ENCODE measurements around the gene SLC66A3.

SLC66A3 gene

GRCh38 chr2:11140492-11140891 lies 14.8 kb upstream of the SLC66A3 start:
- no peak for DNase-seq

DNA sequence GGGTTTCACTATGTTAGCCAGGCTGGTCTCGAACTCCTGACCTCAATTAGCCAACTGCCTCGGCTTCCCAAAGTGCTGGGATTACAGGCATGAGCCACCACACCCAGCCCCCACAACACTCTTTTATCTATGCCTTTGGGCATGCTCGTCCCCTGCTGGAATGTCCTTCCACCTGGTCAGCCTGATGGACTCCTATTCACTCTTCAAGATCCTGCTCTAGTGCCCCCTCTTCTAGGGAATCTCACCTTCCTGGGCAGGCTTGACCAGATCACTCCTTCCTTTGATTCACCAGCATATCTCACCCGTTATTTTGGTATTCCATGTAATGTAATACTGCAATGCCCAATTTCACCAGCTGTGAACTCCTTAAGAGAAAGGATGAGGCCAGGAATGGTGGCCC lies 13.9 kb upstream of the SLC66A3 start:
- no peak for DNase-seq

DNA sequence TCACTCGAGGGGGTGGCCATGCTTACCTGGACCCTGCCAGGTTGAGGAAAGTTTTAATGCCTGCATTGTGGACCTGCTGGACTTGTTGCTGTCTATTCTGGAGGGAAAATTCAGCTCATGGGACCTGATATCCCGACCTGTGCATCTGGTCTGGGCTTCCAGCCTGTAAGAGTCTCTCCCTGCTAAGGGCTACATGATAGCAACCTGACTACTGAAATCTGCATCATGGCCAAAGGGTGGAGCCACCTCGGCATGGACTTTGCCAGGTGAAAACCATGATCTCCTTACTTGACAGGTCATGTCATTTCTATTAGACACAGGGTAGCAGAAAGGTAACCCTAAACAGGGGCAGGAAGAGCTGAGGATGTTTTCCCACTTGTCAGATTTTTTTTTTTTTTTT lies 12.9 kb upstream of the SLC66A3 start:
- DNase-seq = no peak

- DNase-seq = no peak
Measured at GRCh38 chr2:11142987-11143386, 12.3 kb upstream of the SLC66A3 start.

DNA sequence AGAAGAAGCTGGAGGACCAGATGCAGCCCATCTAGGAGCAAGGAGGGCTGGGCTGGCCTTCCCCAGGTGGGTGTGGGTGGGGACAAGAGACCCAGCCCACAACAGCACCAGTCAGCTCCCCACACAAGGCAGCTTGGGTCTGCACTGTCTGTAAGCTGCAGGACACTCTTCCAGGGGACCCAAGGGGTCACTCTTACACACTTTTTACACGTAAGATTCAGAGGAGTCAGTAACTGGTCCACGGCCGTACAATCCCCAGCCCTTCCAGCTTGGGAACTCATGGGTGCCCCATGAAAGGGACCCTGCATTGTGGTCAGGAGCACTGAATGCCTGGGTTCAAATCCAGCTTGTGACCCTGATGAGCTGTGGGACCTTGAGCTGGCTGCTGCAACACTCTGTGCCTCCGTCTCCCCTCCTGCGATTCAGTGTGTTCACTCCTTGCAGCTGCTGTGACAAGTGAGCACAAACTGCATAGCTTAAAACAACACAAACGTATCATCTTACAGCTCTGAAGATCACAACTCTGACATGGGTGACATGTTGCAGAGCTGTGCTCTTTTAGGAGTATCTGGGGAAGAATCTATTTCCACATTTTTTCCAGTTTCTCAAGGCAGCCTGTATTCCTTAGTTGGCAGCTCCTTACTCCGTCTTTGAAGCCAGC lies 11.1 kb upstream of the SLC66A3 start:
- DNase-seq = no peak

- no peak for DNase-seq
Measured at GRCh38 chr2:11144738-11145079, 10.6 kb upstream of the SLC66A3 start.

GRCh38 chr2:11145350-11145749 lies 9.9 kb upstream of the SLC66A3 start:
- no peak for DNase-seq

DNA sequence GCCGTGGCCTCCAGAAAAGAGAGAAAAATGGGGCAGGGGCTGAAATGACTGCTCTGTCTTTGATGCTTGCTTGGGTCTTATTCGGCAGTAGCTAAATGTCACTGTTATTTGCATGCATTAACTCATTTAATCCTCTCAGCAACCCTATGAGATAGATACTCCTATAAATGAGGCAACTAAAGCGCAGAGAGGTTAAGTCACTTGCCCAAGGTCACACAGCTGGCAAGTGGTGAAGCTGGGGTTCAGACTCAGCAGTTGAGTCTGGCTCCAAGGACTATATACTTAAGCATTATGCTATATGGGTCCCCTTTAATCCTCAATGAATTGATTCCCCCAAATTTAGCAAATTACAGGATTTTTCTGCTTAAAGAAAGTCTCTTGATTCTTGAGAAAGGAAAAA lies 9.2 kb upstream of the SLC66A3 start:
- no peak for DNase-seq

GRCh38 chr2:11147263-11147662 lies 8.0 kb upstream of the SLC66A3 start:
- no peak for DNase-seq

- no peak for DNase-seq
Measured at GRCh38 chr2:11152591-11152990, 2.7 kb upstream of the SLC66A3 start.

GRCh38 chr2:11154016-11154922 lies 998 bp upstream of the SLC66A3 start:
- no peak for DNase-seq

- peak; percentile 80 for DNase-seq
Measured at GRCh38 chr2:11154923-11155380, 315 bp upstream of the SLC66A3 start.

DNA sequence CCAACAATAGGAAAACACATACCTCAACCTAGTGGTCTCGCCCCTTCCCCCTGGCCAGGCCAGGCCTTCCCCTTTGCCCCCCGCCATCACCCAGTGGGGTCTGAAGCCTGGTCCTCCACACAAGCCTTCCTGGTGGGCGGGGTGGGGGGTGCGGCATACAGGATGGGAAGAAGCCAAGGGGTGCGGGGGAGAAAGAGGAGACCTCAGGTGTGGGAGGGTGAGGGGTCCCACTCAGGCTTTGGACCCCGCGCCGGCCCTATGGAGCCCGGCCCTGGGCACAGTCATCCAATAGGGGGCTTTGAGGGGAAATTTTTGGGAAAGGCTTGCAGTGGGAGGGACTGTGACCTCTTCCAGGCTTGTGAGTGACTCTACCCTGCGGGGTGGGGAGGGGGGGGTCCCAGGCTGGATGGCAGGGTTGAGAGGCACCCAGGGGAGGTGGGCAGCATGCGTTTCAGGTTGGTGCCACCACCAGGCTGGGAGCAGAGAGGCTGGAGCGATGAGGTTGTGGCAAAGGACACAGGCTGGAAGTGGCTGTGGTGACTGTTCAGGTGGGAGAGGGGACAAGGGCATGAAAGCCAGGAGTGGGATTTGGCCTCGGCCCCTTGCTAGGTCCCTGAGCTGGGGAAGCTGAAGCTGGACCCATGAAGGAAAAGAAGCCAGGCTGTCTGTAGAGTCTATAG lies 1.3 kb downstream of the SLC66A3 start:
- no peak for DNase-seq

GRCh38 chr2:11157296-11157695 lies 2.0 kb downstream of the SLC66A3 start:
- DNase-seq = no peak

DNA sequence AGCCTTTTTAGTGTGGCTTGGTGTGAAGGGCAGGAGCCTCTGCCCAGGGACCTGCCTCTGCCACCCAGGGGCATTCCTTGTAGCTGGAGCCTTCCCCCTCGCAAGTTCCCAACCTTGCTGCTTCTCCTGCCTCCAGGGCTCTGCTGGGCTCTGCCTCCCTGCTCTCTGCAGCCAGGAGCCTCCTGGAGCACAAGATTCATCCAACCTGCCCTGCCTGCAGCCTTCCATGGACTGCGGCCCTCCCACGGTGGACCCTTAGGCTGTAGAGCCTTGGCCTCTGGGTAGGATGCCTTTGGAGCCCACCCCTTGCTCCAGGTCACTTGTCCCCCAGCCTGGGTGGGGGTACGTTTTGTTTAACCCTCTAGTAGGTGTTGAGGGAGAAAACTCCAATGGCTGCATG lies 2.5 kb downstream of the SLC66A3 start:
- DNase-seq = no peak

DNA sequence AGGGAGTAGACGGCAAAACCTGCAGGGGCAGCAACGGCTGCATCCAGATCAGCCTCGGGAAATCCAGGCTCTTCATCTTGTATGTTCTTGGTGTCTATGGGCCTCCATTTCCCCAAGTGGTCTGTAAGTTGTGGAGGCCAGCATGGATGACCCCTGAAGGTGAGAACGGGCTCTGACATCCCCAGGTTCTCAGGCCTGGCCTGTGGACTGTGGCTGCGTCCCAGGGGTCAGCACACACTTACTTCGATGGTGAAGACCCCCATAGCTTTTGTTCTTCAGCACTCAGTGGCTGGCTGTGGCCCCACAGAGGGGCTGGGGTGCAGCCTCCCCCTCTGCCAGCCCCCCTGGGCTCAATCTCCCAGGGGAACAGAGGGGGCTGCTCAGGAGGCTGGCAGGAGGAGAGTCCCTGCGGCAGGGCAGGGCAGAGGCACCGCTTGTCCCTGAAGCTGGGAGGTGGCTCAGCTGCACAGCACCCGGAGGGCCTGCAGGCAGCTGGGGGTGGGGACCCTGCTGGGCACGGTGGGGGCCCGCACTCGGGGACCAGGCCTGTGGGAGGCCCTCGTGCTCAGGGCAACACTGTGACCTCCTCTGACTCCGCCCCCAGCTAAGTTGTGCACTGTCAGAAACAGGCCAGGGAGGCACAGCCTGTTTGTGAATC lies 3.8 kb downstream of the SLC66A3 start:
- DNase-seq = no peak

DNA sequence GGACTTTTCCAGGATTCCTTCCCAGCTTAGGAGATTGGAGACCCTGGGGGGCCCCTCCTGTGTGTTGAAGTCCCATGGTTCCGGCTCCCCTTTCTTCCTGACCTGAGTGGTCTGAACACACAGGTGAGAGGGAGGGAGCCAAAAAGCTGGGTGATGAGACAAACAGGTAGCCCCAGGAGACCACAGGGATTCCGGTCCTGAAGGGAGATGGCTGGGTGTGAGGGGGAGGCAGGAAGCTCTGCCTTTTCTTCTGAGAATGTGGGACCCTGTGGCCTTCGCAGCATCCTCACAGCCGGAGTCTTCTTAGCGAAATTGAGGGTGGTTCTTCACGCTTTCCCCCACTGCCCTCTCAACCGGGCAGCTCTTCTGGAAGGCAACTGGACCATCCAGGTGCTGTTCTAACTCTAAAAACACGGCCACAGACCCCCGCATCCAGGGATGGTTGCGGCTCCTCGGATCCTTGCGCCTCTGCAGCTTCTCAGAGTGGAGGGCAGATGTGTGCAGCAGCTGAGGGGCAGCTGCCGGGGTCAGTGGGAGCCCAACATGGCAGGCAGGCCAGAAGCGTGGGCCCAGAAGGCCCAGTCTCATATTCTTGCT lies 4.4 kb downstream of the SLC66A3 start:
- DNase-seq = no peak

DNA sequence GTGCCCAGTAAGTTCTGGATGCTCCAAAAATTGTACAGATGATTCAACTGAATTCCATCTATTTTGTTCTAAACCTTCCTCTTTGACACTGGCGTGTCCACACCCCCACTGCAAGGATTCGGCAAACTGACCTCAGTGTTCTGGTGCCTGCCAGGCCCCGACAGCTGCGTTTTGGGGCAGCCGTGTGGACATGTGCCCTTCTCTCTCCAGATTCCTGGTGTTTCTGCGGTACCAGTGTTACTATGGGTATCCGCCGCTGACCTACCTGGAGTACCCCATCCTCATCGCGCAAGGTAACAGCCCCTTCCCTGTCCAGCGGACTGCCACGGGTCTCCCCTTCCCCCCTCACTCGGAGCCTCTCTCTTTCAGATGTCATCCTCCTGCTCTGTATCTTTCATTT lies 5.0 kb downstream of the SLC66A3 start:
- DNase-seq = no peak

- no peak for DNase-seq
Measured at GRCh38 chr2:11160731-11161455, 5.6 kb downstream of the SLC66A3 start.

DNA sequence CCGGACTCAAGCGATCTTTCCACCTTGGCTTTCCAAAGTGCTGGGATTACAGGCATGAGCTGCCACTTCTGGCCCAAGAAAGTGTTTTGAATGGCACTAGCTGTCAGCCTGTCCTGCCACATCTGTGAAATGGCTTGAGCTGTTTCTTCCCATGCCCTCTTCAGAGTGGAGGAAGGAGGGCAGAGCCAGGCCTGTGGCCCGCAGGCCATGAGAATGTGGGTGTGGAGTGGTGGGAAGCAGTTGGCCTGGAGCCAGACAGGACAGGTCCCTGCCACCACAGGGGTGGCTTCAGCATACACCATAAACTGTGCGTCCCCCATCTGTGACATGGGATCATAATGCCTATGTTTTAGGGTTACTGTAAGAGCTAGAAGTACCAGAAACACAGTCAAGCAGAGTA lies 6.5 kb downstream of the SLC66A3 start:
- DNase-seq = no peak

- DNase-seq = no peak
Measured at GRCh38 chr2:11163439-11164317, 8.4 kb downstream of the SLC66A3 start.

All from SHP77 treated with DMSO at 0.1 percent for 48 hours (cell line).